PC-3 (cell line): ENCODE results near the gene LDHAL6B. TPM values are rescaled to one million over a fixed set of nuclear protein-coding genes. Genes with fewer than 3 reads are reported as not detected.

Experiments used
- ATAC-seq: fragments of 200-7000 bp; cut with Tn5 transposase; 2 replicates; pipeline ENCODE4 v1.9.1; 2020; ENCODE audit warnings: mild to moderate bottlenecking, moderate library complexity
- BruUV-seq: library from RNA; stranded (reverse); fragments of 400-500 nt; replicated peaks from 2 replicates; lab custom pipeline; 2021; lab: Mats Ljungman, UMichigan
- CTCF ChIA-PET: fragments of 300-600 bp; sonication (Branson Sonifier 250); formaldehyde crosslinking; loops from one replicate; lab custom pipeline; 2022; ENCODE audit warnings: antibody characterized with exemption; lab: Charles Lee
- POLR2A ChIA-PET: fragments of 300-600 bp; sonication (Branson Sonifier 250); formaldehyde crosslinking; loops from one replicate; lab custom pipeline; 2022; ENCODE audit warnings: antibody characterized with exemption; ENCODE audit not compliant: unreplicated experiment; lab: Charles Lee
- DNase-seq: peaks from one replicate; pipeline ENCODE4 v3.0.0-alpha.2; 2015
- H2AFZ ChIP-seq: fragments of 300-600 bp; sonication (generic); 2 replicates; pipeline ENCODE4 v1.6.0; 2016; ENCODE audit warnings: antibody characterized with exemption, low read length
- H3F3A ChIP-seq: fragments of 300-600 bp; sonication (generic); one replicate; pipeline ENCODE4 v1.6.0; 2017; ENCODE audit warnings: antibody characterized with exemption, low read length, control low read depth, mild to moderate bottlenecking; ENCODE audit not compliant: unreplicated experiment
- H3K27ac ChIP-seq: fragments of 300-600 bp; sonication (generic); 2 replicates; pipeline ENCODE4 v1.5.1; 2016; ENCODE audit warnings: mild to moderate bottlenecking, low read length
- H3K27me3 ChIP-seq: fragments of 300-600 bp; sonication (generic); 2 replicates; pipeline ENCODE4 v1.6.1; 2016; ENCODE audit warnings: low read length, mixed read lengths
- H3K36me3 ChIP-seq: fragments of 300-600 bp; sonication (generic); 2 replicates; pipeline ENCODE4 v1.6.1; 2016; ENCODE audit warnings: low read depth, mixed run types, low read length, mixed read lengths
- H3K4me1 ChIP-seq: fragments of 300-600 bp; sonication (generic); 2 replicates; pipeline ENCODE4 v1.5.1; 2016; ENCODE audit warnings: low read length; ENCODE audit not compliant: insufficient read depth
- H3K4me2 ChIP-seq: fragments of 300-600 bp; sonication (generic); 2 replicates; pipeline ENCODE4 v1.6.0; 2016; ENCODE audit warnings: low read length
- H3K4me3 ChIP-seq: fragments of 300-600 bp; sonication (generic); 2 replicates; pipeline ENCODE4 v1.5.1; 2016; ENCODE audit warnings: mild to moderate bottlenecking, low read length, mixed read lengths
- H3K79me2 ChIP-seq: fragments of 300-600 bp; sonication (generic); 2 replicates; pipeline ENCODE4 v1.6.1; 2017; ENCODE audit warnings: low read length, mixed read lengths
- H3K9ac ChIP-seq: fragments of 300-600 bp; sonication (generic); 2 replicates; pipeline ENCODE4 v1.6.0; 2016; ENCODE audit warnings: mild to moderate bottlenecking, low read length
- H3K9me2 ChIP-seq: fragments of 300-600 bp; sonication (generic); replicated peaks from 2 replicates; pipeline ENCODE4 v1.6.1; 2016; ENCODE audit warnings: mixed run types, low read length, mixed read lengths
- H3K9me3 ChIP-seq: fragments of 300-600 bp; sonication (generic); 2 replicates; pipeline ENCODE4 v1.6.1; 2016; ENCODE audit warnings: low read length, mixed read lengths
- H4K20me1 ChIP-seq: fragments of 300-600 bp; sonication (generic); 2 replicates; pipeline ENCODE4 v1.6.1; 2016; ENCODE audit warnings: low read length, mixed read lengths
- CTCF ChIP-seq: fragments of 300-600 bp; sonication (generic); conservative IDR thresholded peaks from 2 replicates; pipeline ENCODE4 v1.5.1; 2017; ENCODE audit warnings: antibody characterized with exemption, low read depth, mild to moderate bottlenecking, low read length
- EZH2 ChIP-seq: fragments of 300-600 bp; sonication (generic); IDR thresholded peaks from one replicate; pipeline ENCODE4 v1.6.1; 2017; ENCODE audit warnings: antibody characterized with exemption, mild to moderate bottlenecking, low read length; ENCODE audit not compliant: unreplicated experiment
- EZH2phosphoT487 ChIP-seq: fragments of 300-600 bp; sonication (generic); IDR thresholded peaks from 2 replicates; pipeline ENCODE4 v1.6.1; 2018; ENCODE audit warnings: mild to moderate bottlenecking, antibody characterized with exemption, low read length, borderline replicate concordance
- intact Hi-C: fragments of 100-400 bp; cut with micrococcal nuclease; formaldehyde crosslinking; loops from 2 replicates; pipeline ENCODE4 v1.9.0; 2023
- total RNA-seq: library from RNA; depleted of rRNA; stranded (reverse); fragments of >200 nt; gene quantifications from 2 replicates; pipeline ENCODE4 v1.2.3, GENCODE V29; 2014

The LDHAL6B gene
- total RNA-seq, 1 experiment from 2014 or later = not detected

- ChIA-PET POLR2A (no interaction called here), CTCF (no interaction called here)
- Histone ChIP-seq H3K9me3 (no peaks in the 10 kb centered on the region), H4K20me1 (no peaks in the 10 kb centered on the region), H3K4me3 (no peak overlapping the region), H3K27me3 (no peaks in the 10 kb centered on the region), H3K36me3 (peaks cover 29% of the 10 kb centered on the region), H3K9me2 (no peaks in the 10 kb centered on the region), H3K27ac (no peak overlapping the region), H3K4me1 (no peaks in the 10 kb centered on the region), H3K9ac (no peak overlapping the region), H3F3A (no peaks in the 10 kb centered on the region), H3K4me2 (no peak overlapping the region), H2AFZ (no peak overlapping the region), H3K79me2 (no peaks in the 10 kb centered on the region)
- no TSS peak for BruUV-seq
- ATAC-seq (no peak), DNase-seq (no peak)
- intact Hi-C loops = no loop called here
- TF ChIP-seq CTCF = no peak
- TF ChIP-seq EZH2 = no peak
- no peak for TF ChIP-seq EZH2phosphoT487
Measured at GRCh38 chr15:59157840-59158700, 48.6 kb upstream of the LDHAL6B start.

GRCh38 chr15:59158701-59159034, 48.0 kb upstream of the LDHAL6B start:
- TF ChIP-seq CTCF (no peak), EZH2 (no peak), EZH2phosphoT487 (no peak)
- H3K9me3 ChIP-seq = no peaks in the 10 kb centered on the region
- intact Hi-C loops = no loop called here
- H3K36me3 ChIP-seq = peaks cover 29% of the 10 kb centered on the region
- no peaks in the 10 kb centered on the region for H3K27me3 ChIP-seq
- ChIA-PET POLR2A (no interaction called here), CTCF (no interaction called here)
- ATAC-seq (no peak), DNase-seq (no peak)
- H2AFZ ChIP-seq = no peak overlapping the region
- H3K4me3 ChIP-seq = no peak overlapping the region
- H3K4me2 ChIP-seq = no peak overlapping the region
- no peak overlapping the region for H3K27ac ChIP-seq
- H4K20me1 ChIP-seq = no peaks in the 10 kb centered on the region
- H3K4me1 ChIP-seq = no peaks in the 10 kb centered on the region
- no peaks in the 10 kb centered on the region for H3K9me2 ChIP-seq
- no peak overlapping the region for H3K9ac ChIP-seq
- H3K79me2 ChIP-seq = no peaks in the 10 kb centered on the region
- BruUV-seq = no TSS peak
- no peaks in the 10 kb centered on the region for H3F3A ChIP-seq

GRCh38 chr15:59159210-59159609, 47.4 kb upstream of the LDHAL6B start:
- Histone ChIP-seq H3K4me3 (no peak overlapping the region), H3K4me2 (no peak overlapping the region), H3K79me2 (no peaks in the 10 kb centered on the region), H3K36me3 (peaks cover 29% of the 10 kb centered on the region), H3K9ac (no peak overlapping the region), H3K9me3 (no peaks in the 10 kb centered on the region), H2AFZ (no peak overlapping the region), H4K20me1 (no peaks in the 10 kb centered on the region), H3K27ac (no peak overlapping the region), H3F3A (no peaks in the 10 kb centered on the region), H3K9me2 (no peaks in the 10 kb centered on the region), H3K27me3 (no peaks in the 10 kb centered on the region), H3K4me1 (no peaks in the 10 kb centered on the region)
- POLR2A ChIA-PET = no interaction called here
- no TSS peak for BruUV-seq
- CTCF ChIA-PET = no interaction called here
- ATAC-seq (no peak), DNase-seq (no peak)
- TF ChIP-seq CTCF (no peak), EZH2 (no peak), EZH2phosphoT487 (no peak)
- intact Hi-C loops = no loop called here
